GM12872 (cell line): ENCODE data around the gene MPIG6B.

Experiments
- CTCF ChIP-seq: IDR thresholded peaks from 3 replicates; pipeline ENCODE4 v1.5.1; 2011; ENCODE audit warnings: low read depth, mild to moderate bottlenecking, low read length, moderate library complexity; ENCODE audit not compliant: insufficient read depth

MPIG6B gene

DNA sequence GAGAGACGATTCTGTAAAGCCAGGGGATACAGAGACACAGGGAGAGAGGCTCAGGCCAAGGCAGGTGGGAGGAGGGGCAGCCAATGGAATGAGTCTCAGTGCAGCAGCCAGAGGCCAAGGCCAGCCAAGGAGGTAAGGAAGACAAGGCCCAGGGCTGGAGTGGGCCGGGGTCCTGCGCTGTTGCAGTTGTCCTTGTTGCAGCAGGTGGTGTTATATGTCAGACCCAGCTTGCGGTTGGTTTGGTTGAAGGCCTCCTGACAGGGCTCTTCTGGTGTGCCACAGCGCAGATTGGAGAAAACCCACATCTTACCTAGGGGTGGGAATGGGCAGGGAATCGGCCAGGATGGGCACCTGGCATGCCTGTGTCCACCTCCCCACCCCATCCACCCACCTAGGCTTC, 4.2 kb upstream of the MPIG6B start:
- no peak for TF ChIP-seq CTCF

GRCh38 chr6:31720196-31720770, 2.9 kb upstream of the MPIG6B start:
- TF ChIP-seq CTCF: no peak

GRCh38 chr6:31721351-31722020, 1.7 kb upstream of the MPIG6B start, which contains the start of gene LY6G6C:
Gene LY6G6C, minus strand, starts transcription at chr6:31721746. Its CDS starts 67 bp downstream, at chr6:31721679.
- TF ChIP-seq CTCF: no peak

- no peak for TF ChIP-seq CTCF
These were observed 1.0 kb upstream of the MPIG6B start for GRCh38 chr6:31722173-31722572.

- no peak for TF ChIP-seq CTCF
These were observed 963 bp downstream of the MPIG6B start for GRCh38 chr6:31723980-31724691.

DNA sequence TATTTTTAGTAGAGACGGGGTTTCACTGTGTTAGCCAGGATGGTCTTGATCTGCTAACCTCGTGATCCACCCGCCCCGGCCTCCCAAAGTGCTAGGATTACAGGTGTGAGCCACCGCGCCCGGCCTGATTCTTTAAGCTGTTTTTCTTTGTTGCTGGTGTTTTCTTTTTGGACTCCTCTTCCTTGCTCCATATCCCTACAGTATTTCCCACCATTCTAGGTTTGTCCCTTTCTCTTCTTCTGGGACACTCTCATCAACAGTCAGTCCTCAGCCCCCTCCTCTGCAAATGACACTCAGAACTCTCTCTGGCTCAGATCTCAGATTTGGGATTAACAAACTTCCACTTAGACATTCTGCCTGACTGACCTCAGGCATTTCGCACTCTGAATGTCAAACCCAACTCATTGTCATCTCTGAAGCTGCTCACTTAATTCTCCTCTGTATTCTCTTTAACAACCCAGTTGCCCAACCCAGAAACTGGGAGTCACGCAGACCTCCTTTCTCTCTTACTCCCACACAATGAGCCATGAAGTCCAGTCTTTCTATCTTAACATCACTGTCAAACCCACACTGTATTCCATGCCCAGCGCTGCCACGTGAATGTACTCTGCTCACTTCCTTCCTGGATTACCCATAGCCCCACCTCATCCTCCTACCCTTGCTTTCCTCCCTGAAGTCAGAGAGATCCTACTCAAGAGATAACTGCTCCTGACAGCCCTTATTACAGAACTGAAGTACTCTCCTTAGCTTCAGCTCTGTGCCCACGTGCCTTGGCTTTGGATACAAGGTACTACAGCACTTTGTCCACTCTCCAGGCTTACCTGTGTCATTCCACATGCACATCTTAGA, 2.6 kb downstream of the MPIG6B start:
- TF ChIP-seq CTCF: no peak
